Smooth muscle cell of the pulmonary artery (primary cell): ENCODE results near the gene GPRC5A. TPM values are rescaled to one million over a fixed set of nuclear protein-coding genes. Genes with fewer than 3 reads are reported as not detected.

Experiments
- total RNA-seq: library from RNA; depleted of rRNA; stranded (reverse); fragments of >200 nt; gene quantifications from 2 replicates; pipeline ENCODE4 v1.2.3, GENCODE V29; 2014

The GPRC5A gene
- 16.7 and 56.1 TPM in 2 replicates for total RNA-seq

GRCh38 chr12:12891080-12891880 lies at the start of gene GPRC5A:
TSS of gene GPRC5A (plus strand) at chr12:12891562. CDS start at chr12:12908250, 16,688 bp downstream.

GRCh38 chr12:12952036-12952435 lies 60.7 kb downstream of the GPRC5A start, which contains the start of gene GPRC5D:
TSS of gene GPRC5D (minus strand) at chr12:12952170. CDS start at chr12:12950384, 1,786 bp downstream.

Other genes with a start within 250 kb of the GPRC5A start
- 0.13 TPM in 1 of 2 replicates, not detected in the other for gene GPR19, start 195.4 kb upstream of the GPRC5A start, total RNA-seq
- gene CDKN1B, start 174.2 kb upstream of the GPRC5A start, total RNA-seq: 22.3 and 38.1 TPM in 2 replicates
- 3.5 and 22.0 TPM in 2 replicates for gene APOLD1, start 105.9 kb upstream of the GPRC5A start, total RNA-seq
- gene DDX47, start 78.2 kb upstream of the GPRC5A start, total RNA-seq: 51.3 and 62.0 TPM in 2 replicates
- gene GPRC5D, start 60.6 kb downstream of the GPRC5A start, total RNA-seq: 0.13 TPM in 1 of 2 replicates, not detected in the other
- gene HEBP1, start 108.7 kb downstream of the GPRC5A start, total RNA-seq: 24.9 and 26.4 TPM in 2 replicates
- 11.0 and 12.6 TPM in 2 replicates for gene FAM234B, start 152.8 kb downstream of the GPRC5A start, total RNA-seq
- 0.07 and 0.39 TPM in 2 replicates for gene GSG1, start 212.1 kb downstream of the GPRC5A start, total RNA-seq